Trophoblast cell (in vitro differentiated cells and primary cell): ENCODE measurements around the gene ASPSCR1.
A peak's percentile ranks its signal among the peaks of the same experiment; 100 is the strongest.

Experiments
- DNase-seq, 2 donors: peaks; one replicate each; pipeline ENCODE4 v3.0.0-alpha.2; 2016
- H2AFZ ChIP-seq: 2 replicates; pipeline ENCODE4 v1.6.1; 2013; ENCODE audit warnings: low read length, moderate library complexity, mild to moderate bottlenecking; ENCODE audit not compliant: insufficient read depth, poor library complexity
- H2AK5ac ChIP-seq: 2 replicates; pipeline ENCODE4 v1.6.1; 2013; ENCODE audit warnings: mild to moderate bottlenecking, low read length
- H2BK120ac ChIP-seq: 2 replicates; pipeline ENCODE4 v1.6.1; 2013; ENCODE audit warnings: low read length, mild to moderate bottlenecking, moderate library complexity; ENCODE audit not compliant: insufficient read depth, poor library complexity
- H2BK12ac ChIP-seq: 2 replicates; pipeline ENCODE4 v1.6.1; 2013; ENCODE audit warnings: mild to moderate bottlenecking, low read length, moderate library complexity
- H2BK5ac ChIP-seq: 2 replicates; pipeline ENCODE4 v1.6.1; 2013; ENCODE audit warnings: low read length, low read depth, moderate library complexity, mild to moderate bottlenecking; ENCODE audit not compliant: poor library complexity
- H3K14ac ChIP-seq: 2 replicates; pipeline ENCODE4 v1.6.1; 2013; ENCODE audit warnings: mild to moderate bottlenecking, low read length
- H3K18ac ChIP-seq: 2 replicates; pipeline ENCODE4 v1.6.1; 2013; ENCODE audit warnings: mild to moderate bottlenecking, low read length
- H3K23ac ChIP-seq: 2 replicates; pipeline ENCODE4 v1.6.1; 2013; ENCODE audit warnings: low read length
- H3K27ac ChIP-seq: 2 replicates; pipeline ENCODE4 v1.5.1; 2013; ENCODE audit warnings: low read depth, mild to moderate bottlenecking, inconsistent platforms, low read length, moderate library complexity
- H3K27me3 ChIP-seq: 2 replicates; pipeline ENCODE4 v1.6.1; 2013; ENCODE audit warnings: inconsistent platforms, mild to moderate bottlenecking, low read length, moderate library complexity; ENCODE audit not compliant: insufficient read depth
- H3K36me3 ChIP-seq, 2 experiments: 1 replicate in 1 of 2; 2 replicates in 1 of 2; pipeline ENCODE4 v1.6.1; 2013; ENCODE audit warnings: low read length in 2 of 2, mild to moderate bottlenecking in 2 of 2, moderate library complexity in 1 of 2; ENCODE audit not compliant: insufficient read depth in 2 of 2, control insufficient read depth in 1 of 2
- H3K4ac ChIP-seq: 2 replicates; pipeline ENCODE4 v1.6.1; 2013; ENCODE audit warnings: low read depth, mild to moderate bottlenecking, low read length, moderate library complexity
- H3K4me1 ChIP-seq, 2 experiments: 1 replicate in 1 of 2; 2 replicates in 1 of 2; pipeline ENCODE4 v1.6.1; 2013; ENCODE audit warnings: low read length in 2 of 2, mild to moderate bottlenecking in 2 of 2, moderate library complexity in 1 of 2; ENCODE audit not compliant: insufficient read depth in 2 of 2, control insufficient read depth in 1 of 2
- H3K4me2 ChIP-seq: 2 replicates; pipeline ENCODE4 v1.6.1; 2013; ENCODE audit warnings: inconsistent platforms, mild to moderate bottlenecking, low read length, moderate library complexity
- H3K4me3 ChIP-seq: 2 replicates; pipeline ENCODE4 v1.5.1; 2013; ENCODE audit warnings: mild to moderate bottlenecking, low read depth, low read length, inconsistent platforms
- H3K79me1 ChIP-seq: one replicate; pipeline ENCODE4 v1.6.1; 2013; ENCODE audit warnings: low read length
- H3K79me2 ChIP-seq: 2 replicates; pipeline ENCODE4 v1.6.1; 2013; ENCODE audit warnings: low read length, mild to moderate bottlenecking; ENCODE audit not compliant: control insufficient read depth, insufficient read depth, poor library complexity
- H3K9ac ChIP-seq: 2 replicates; pipeline ENCODE4 v1.6.1; 2013; ENCODE audit warnings: mild to moderate bottlenecking, low read length
- H3K9me3 ChIP-seq: 2 replicates; pipeline ENCODE4 v1.6.1; 2013; ENCODE audit warnings: low read depth, mild to moderate bottlenecking, control low read depth, inconsistent platforms, low read length; ENCODE audit not compliant: insufficient read depth
- H4K12ac ChIP-seq: 2 replicates; pipeline ENCODE4 v1.6.1; 2013; ENCODE audit warnings: low read depth, mild to moderate bottlenecking, low read length, moderate library complexity
- H4K8ac ChIP-seq: 2 replicates; pipeline ENCODE4 v1.6.1; 2013; ENCODE audit warnings: low read depth, mild to moderate bottlenecking, low read length, moderate library complexity
- H4K91ac ChIP-seq: one replicate; pipeline ENCODE4 v1.6.1; 2013; ENCODE audit warnings: low read depth, mild to moderate bottlenecking, low read length, moderate library complexity
- WGBS: extraction: QIAGEN DNeasy Blood & Tissue Kit; methylation state at CpG from one replicate; pipeline ENCODE4 v1.1.7; 2013; ENCODE audit warnings: missing lambda C conversion rate; ENCODE audit not compliant: insufficient read length, insufficient coverage; ENCODE audit errors: extremely low coverage; 5-methylcytosine and 5-hydroxymethylcytosine counted together

Gene ASPSCR1

DNA sequence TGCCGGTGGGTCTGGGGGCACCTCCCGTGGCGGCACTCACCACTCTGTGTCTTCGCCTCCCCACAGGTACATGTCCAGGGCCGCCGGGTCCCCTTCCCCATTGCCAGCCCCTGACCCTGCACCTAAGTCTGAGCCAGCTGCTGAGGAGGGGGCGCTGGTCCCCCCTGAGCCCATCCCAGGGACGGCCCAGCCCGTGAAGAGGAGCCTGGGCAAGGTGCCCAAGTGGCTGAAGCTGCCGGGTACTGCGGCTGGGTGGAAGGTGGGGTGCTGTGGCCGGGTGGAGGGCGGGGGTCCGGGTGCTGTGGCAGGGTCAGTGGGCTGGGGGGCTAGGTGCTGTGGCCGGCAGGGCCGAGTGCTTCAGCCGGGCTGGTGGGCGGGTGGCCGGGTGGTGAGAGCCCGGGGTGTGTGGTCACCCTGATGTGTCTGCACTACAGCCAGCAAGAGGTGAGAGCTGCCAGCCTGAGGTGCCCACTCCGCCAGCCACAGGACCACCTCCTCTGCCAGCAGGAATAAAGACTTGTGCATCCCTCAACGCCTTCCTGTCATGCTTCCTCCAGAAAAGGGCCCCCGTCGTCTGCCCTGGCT, 39.5 kb downstream of the ASPSCR1 start:
- no peak overlapping the region for H3K27ac ChIP-seq
- no peak overlapping the region for H2AFZ ChIP-seq
- no peak overlapping the region for H3K4me2 ChIP-seq
- H4K91ac ChIP-seq = no peak overlapping the region
- no peaks in the 10 kb centered on the region for H3K27me3 ChIP-seq
- no peak overlapping the region for H2BK5ac ChIP-seq
- H2BK12ac ChIP-seq = no peak overlapping the region
- peaks cover 2% of the 10 kb centered on the region for H3K9me3 ChIP-seq
- H3K79me1 ChIP-seq = peaks cover 13% of the 10 kb centered on the region
- no peak overlapping the region for H2BK120ac ChIP-seq
- H2AK5ac ChIP-seq = no peak overlapping the region
- no peak overlapping the region for H3K4me3 ChIP-seq
- no peak overlapping the region for H3K18ac ChIP-seq
- no peak overlapping the region for H3K9ac ChIP-seq
- H4K12ac ChIP-seq = no peak overlapping the region
- no CpG with 5 or more reads among the region's 24 CpGs for WGBS
- peaks cover 17 to 20% of the 10 kb centered on the region in 2 experiments for H3K36me3 ChIP-seq
- H3K4me1 ChIP-seq = peaks cover 22 to 23% of the 10 kb centered on the region in 2 experiments
- H4K8ac ChIP-seq = no peak overlapping the region
- DNase-seq = no peak
- H3K79me2 ChIP-seq = peaks cover 2% of the 10 kb centered on the region
- H3K4ac ChIP-seq = no peak overlapping the region
- H3K23ac ChIP-seq = no peak overlapping the region
- no peak overlapping the region for H3K14ac ChIP-seq

GRCh38 chr17:82017612-82018151, 40.3 kb downstream of the ASPSCR1 start:
- WGBS = no CpG with 5 or more reads among the region's 13 CpGs
- no peak overlapping the region for H3K23ac ChIP-seq
- H4K8ac ChIP-seq = no peak overlapping the region
- H2AFZ ChIP-seq = no peak overlapping the region
- no peak overlapping the region for H2BK5ac ChIP-seq
- H3K18ac ChIP-seq = no peak overlapping the region
- no peak overlapping the region for H4K91ac ChIP-seq
- H3K36me3 ChIP-seq = peaks cover 17 to 18% of the 10 kb centered on the region in 2 experiments
- no peak overlapping the region for H2BK12ac ChIP-seq
- no peak overlapping the region for H3K14ac ChIP-seq
- DNase-seq = no peak
- no peak overlapping the region for H3K4ac ChIP-seq
- H3K79me2 ChIP-seq = peaks cover 4% of the 10 kb centered on the region
- H3K27me3 ChIP-seq = no peaks in the 10 kb centered on the region
- no peak overlapping the region for H2BK120ac ChIP-seq
- peaks cover 2% of the 10 kb centered on the region for H3K9me3 ChIP-seq
- H3K27ac ChIP-seq = no peak overlapping the region
- no peak overlapping the region for H2AK5ac ChIP-seq
- no peak overlapping the region for H3K9ac ChIP-seq
- no peak overlapping the region for H3K4me3 ChIP-seq
- no peak overlapping the region for H3K4me2 ChIP-seq
- peaks cover 12% of the 10 kb centered on the region for H3K79me1 ChIP-seq
- peaks cover 18% of the 10 kb centered on the region in 2 experiments for H3K4me1 ChIP-seq
- H4K12ac ChIP-seq = no peak overlapping the region

DNA sequence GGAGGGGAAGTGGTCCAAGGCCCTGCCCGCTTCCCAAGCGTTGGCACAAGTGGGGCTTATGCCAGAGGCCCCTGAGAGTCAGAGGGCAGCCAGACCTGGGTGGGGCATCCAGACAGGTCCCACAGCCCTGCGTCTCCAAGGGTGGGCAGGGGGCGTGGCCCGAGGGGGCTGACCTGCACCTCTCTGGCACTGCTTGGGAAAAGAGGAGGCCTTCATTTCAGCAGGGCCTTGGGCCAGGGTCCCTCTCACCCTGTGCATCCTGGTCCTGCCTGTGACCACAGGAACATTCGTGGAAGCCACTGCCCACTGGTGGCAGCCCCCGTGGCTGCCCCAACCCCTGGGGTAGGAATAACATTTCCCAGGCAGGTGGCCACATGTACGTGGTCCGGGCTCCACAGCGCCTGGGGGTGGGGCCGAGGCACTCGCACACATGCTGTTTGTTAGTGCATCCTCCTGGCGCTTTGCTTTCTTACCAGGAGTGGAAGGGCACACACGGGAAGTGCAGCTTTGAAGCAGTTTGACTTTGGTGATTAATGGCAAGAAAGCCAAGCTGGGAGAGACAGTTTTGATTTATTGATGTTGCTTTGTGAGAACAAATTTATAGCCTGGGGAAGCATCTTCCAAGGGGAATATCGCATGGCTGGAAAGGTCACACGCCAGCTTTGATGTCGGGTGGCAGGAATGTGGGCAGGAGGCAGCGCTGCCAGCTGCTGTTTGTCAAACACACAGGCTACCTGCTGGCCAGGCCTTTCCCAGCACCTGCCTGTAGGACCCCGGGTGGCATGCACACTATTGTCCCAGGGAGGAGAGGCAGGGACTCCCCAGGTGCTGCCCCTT, 40.9 kb downstream of the ASPSCR1 start:
- no peak overlapping the region for H2BK12ac ChIP-seq
- no peak overlapping the region for H3K9ac ChIP-seq
- H4K91ac ChIP-seq = no peak overlapping the region
- peaks cover 17 to 18% of the 10 kb centered on the region in 2 experiments for H3K36me3 ChIP-seq
- peaks cover 5% of the 10 kb centered on the region for H3K79me2 ChIP-seq
- no peaks in the 10 kb centered on the region for H3K27me3 ChIP-seq
- no peak overlapping the region for H4K12ac ChIP-seq
- no peak overlapping the region for H3K14ac ChIP-seq
- no peak overlapping the region for H4K8ac ChIP-seq
- no peak overlapping the region for H3K23ac ChIP-seq
- no CpG with 5 or more reads among the region's 19 CpGs for WGBS
- H3K4me3 ChIP-seq = no peak overlapping the region
- peaks cover 2% of the 10 kb centered on the region for H3K9me3 ChIP-seq
- no peak overlapping the region for H2AK5ac ChIP-seq
- no peak overlapping the region for H3K4ac ChIP-seq
- H3K4me2 ChIP-seq = no peak overlapping the region
- H3K18ac ChIP-seq = no peak overlapping the region
- no peak overlapping the region for H2BK120ac ChIP-seq
- peak in 1 of 2 donors; percentile 56 for DNase-seq
- H2BK5ac ChIP-seq = no peak overlapping the region
- H3K79me1 ChIP-seq = peaks cover 8% of the 10 kb centered on the region
- H2AFZ ChIP-seq = no peak overlapping the region
- H3K4me1 ChIP-seq = peaks cover 12 to 13% of the 10 kb centered on the region in 2 experiments
- H3K27ac ChIP-seq = no peak overlapping the region

GRCh38 chr17:82018989-82019689, 41.7 kb downstream of the ASPSCR1 start:
- Histone ChIP-seq H3K79me1 (peaks cover 6% of the 10 kb centered on the region), H2BK120ac (no peak overlapping the region)

More at GRCh38 chr17:82018989-82019689, 41.7 kb downstream of the ASPSCR1 start:
- H2AFZ ChIP-seq = no peak overlapping the region
- WGBS = no CpG with 5 or more reads among the region's 33 CpGs
- H3K23ac ChIP-seq = no peak overlapping the region
- H2BK5ac ChIP-seq = no peak overlapping the region
- no peaks in the 10 kb centered on the region for H3K27me3 ChIP-seq
- H3K9ac ChIP-seq = no peak overlapping the region
- H3K79me2 ChIP-seq = peaks cover 8% of the 10 kb centered on the region
- H3K4me3 ChIP-seq = no peak overlapping the region
- H3K18ac ChIP-seq = no peak overlapping the region
- no peak overlapping the region for H4K12ac ChIP-seq
- no peak for DNase-seq
- peaks cover 3% of the 10 kb centered on the region for H3K9me3 ChIP-seq
- no peak overlapping the region for H2AK5ac ChIP-seq
- no peak overlapping the region for H3K4me2 ChIP-seq
- no peak overlapping the region for H4K91ac ChIP-seq
- H3K27ac ChIP-seq = no peak overlapping the region
- peaks cover 17 to 18% of the 10 kb centered on the region in 2 experiments for H3K36me3 ChIP-seq
- H3K4me1 ChIP-seq = peaks cover 15 to 16% of the 10 kb centered on the region in 2 experiments
- H3K4ac ChIP-seq = no peak overlapping the region
- no peak overlapping the region for H2BK12ac ChIP-seq
- no peak overlapping the region for H3K14ac ChIP-seq
- no peak overlapping the region for H4K8ac ChIP-seq
